ENCODE measurements around the gene ARHGAP10. TPM values are rescaled to one million over a fixed set of nuclear protein-coding genes. Genes with fewer than 3 reads are reported as not detected.

Gene ARHGAP10
- total RNA-seq, 1 donor from 2014 or later = 111 TPM

GRCh38 chr4:148109216-148109615, 377.3 kb downstream of the ARHGAP10 start:
- H3K27me3 Mint-ChIP-seq (ENCODE audit: low read depth) = no peaks in the 10 kb centered on the region

DNA sequence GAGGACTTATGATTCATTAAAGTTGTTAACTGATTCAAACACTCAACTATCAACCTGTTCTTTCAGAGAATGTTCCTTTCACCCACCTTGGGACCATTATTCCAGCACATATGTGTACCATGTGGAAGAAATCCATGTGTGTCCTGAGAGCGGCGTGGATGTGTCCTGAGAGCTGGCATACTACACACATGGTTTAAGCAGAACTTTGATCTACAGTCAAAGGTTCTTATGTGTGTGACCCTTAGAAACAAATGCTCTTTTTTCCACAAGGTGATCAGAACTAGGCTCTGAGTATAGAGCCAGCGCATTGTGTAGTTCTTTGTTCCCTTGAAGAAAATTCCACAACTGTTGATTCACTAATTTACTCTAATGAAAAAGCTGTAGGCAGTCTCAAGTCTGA, 378.3 kb downstream of the ARHGAP10 start:
- Mint-ChIP-seq H3K4me1 (ENCODE audit: low read depth) (peaks cover 12% of the 10 kb centered on the region), H3K27ac (ENCODE audit: unreplicated experiment) (no peak overlapping the region), H3K4me3 (ENCODE audit: unreplicated experiment) (no peak overlapping the region), H3K9me3 (ENCODE audit: low read depth) (peaks cover 26% of the 10 kb centered on the region), H3K27me3 (ENCODE audit: low read depth) (no peaks in the 10 kb centered on the region), H3K36me3 (ENCODE audit: low read depth) (peaks cover 4% of the 10 kb centered on the region)
- no peak for DNase-seq (ENCODE audit: low spot score)
- no peak for TF ChIP-seq CTCF (IDR thresholded peaks at IDR 0.05)

More at GRCh38 chr4:148109216-148109615, 377.3 kb downstream of the ARHGAP10 start:
- TF ChIP-seq CTCF (IDR thresholded peaks at IDR 0.05) = no peak
- DNase-seq (ENCODE audit: low spot score) = no peak
- H3K27ac Mint-ChIP-seq (ENCODE audit: unreplicated experiment) = no peak overlapping the region
- H3K36me3 Mint-ChIP-seq (ENCODE audit: low read depth) = peaks cover 4% of the 10 kb centered on the region
- no peak overlapping the region for H3K4me3 Mint-ChIP-seq (ENCODE audit: unreplicated experiment)
- peaks cover 30% of the 10 kb centered on the region for H3K9me3 Mint-ChIP-seq (ENCODE audit: low read depth)
- H3K4me1 Mint-ChIP-seq (ENCODE audit: low read depth) = peaks cover 12% of the 10 kb centered on the region

- no peaks in the 10 kb centered on the region for H3K36me3 Mint-ChIP-seq (ENCODE audit: low read depth)
- H3K9me3 Mint-ChIP-seq (ENCODE audit: low read depth) = peaks cover 3% of the 10 kb centered on the region
- peaks cover 30% of the 10 kb centered on the region for H3K4me1 Mint-ChIP-seq (ENCODE audit: low read depth)
- no peak overlapping the region for H3K27ac Mint-ChIP-seq (ENCODE audit: unreplicated experiment)
- no peak for DNase-seq (ENCODE audit: low spot score)
- H3K4me3 Mint-ChIP-seq (ENCODE audit: unreplicated experiment) = no peak overlapping the region
- no peak for TF ChIP-seq CTCF (IDR thresholded peaks at IDR 0.05)
- no peaks in the 10 kb centered on the region for H3K27me3 Mint-ChIP-seq (ENCODE audit: low read depth)
These were observed 380.5 kb downstream of the ARHGAP10 start for GRCh38 chr4:148112231-148112982.

GRCh38 chr4:148114436-148114835, 382.5 kb downstream of the ARHGAP10 start:
- no peak overlapping the region for H3K27ac Mint-ChIP-seq (ENCODE audit: unreplicated experiment)
- peaks cover 30% of the 10 kb centered on the region for H3K4me1 Mint-ChIP-seq (ENCODE audit: low read depth)
- DNase-seq (ENCODE audit: low spot score) = no peak
- H3K9me3 Mint-ChIP-seq (ENCODE audit: low read depth) = no peaks in the 10 kb centered on the region
- TF ChIP-seq CTCF (IDR thresholded peaks at IDR 0.05) = no peak
- no peaks in the 10 kb centered on the region for H3K36me3 Mint-ChIP-seq (ENCODE audit: low read depth)
- H3K4me3 Mint-ChIP-seq (ENCODE audit: unreplicated experiment) = no peak overlapping the region
- H3K27me3 Mint-ChIP-seq (ENCODE audit: low read depth) = no peaks in the 10 kb centered on the region

DNA sequence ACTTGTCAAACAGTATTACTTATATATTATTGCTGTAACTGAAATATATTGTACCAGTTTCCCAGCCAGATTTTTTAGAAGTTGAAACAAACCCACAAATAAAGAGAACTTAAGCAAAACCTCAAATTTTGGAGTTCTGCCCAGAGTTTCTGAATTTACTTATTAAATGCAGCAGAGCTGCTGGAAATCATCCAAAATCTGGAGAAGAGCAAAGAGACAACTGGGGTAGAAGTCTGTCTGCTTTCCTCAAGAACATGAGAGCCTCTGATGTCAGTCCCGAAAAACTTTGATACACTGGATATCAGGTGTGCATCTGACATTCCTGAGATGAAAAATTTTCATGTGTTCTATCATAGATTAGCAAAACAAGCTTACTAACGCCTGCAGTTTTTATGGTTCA, 384.4 kb downstream of the ARHGAP10 start:
- Mint-ChIP-seq H3K4me3 (ENCODE audit: unreplicated experiment) (no peak overlapping the region), H3K27ac (ENCODE audit: unreplicated experiment) (no peak overlapping the region), H3K27me3 (ENCODE audit: low read depth) (no peaks in the 10 kb centered on the region), H3K4me1 (ENCODE audit: low read depth) (peaks cover 34% of the 10 kb centered on the region), H3K9me3 (ENCODE audit: low read depth) (peaks cover 1% of the 10 kb centered on the region), H3K36me3 (ENCODE audit: low read depth) (no peaks in the 10 kb centered on the region)
- DNase-seq (ENCODE audit: low spot score) = no peak
- TF ChIP-seq CTCF (IDR thresholded peaks at IDR 0.05) = no peak

Measured in chondrocyte (in vitro differentiated cells).